Activated naive CD8-positive, alpha-beta T cell treated with anti-CD3 and anti-CD28 coated beads, Interleukin-2, amount 50 U/mL, for 16 hours (primary cell): ENCODE data around the gene TRPM1.

Experiments
- DNase-seq: peaks from one replicate; pipeline ENCODE4 v3.0.0-alpha.2; 2020; ENCODE audit warnings: low read depth, low spot score

Gene TRPM1

GRCh38 chr15:31101262-31102038, at the start of gene TRPM1:
Gene TRPM1 (minus strand): TSS chr15:31101725. CDS start chr15:31081355, 20,370 bp downstream.
- DNase-seq: no peak

GRCh38 chr15:31150732-31151231, 49.3 kb upstream of the TRPM1 start:
- DNase-seq: no peak

GRCh38 chr15:31149987-31150386, 48.5 kb upstream of the TRPM1 start:
- no peak for DNase-seq

DNA sequence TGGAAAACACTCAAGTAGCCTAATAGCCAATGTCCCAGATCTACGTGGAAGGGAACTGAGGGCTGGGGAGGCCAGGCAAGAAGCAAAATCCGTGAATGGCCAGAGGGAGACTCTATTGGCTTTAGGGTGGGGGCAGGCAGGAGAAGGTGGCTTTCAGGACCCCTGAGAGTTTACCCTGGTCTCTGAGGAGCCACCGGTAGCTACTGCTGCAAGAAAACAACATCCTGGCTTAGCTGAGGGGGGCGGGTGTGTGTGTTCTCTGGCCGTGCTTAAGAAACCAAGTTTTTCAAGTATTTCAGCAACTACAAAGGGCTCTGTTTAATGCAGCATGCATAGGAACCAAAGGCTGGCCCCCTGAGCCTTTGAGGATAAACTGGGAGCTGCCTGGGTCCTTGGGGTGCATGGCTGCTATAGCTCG, 47.6 kb upstream of the TRPM1 start:
- no peak for DNase-seq

GRCh38 chr15:31148297-31149087, 47.0 kb upstream of the TRPM1 start:
- DNase-seq: no peak

DNA sequence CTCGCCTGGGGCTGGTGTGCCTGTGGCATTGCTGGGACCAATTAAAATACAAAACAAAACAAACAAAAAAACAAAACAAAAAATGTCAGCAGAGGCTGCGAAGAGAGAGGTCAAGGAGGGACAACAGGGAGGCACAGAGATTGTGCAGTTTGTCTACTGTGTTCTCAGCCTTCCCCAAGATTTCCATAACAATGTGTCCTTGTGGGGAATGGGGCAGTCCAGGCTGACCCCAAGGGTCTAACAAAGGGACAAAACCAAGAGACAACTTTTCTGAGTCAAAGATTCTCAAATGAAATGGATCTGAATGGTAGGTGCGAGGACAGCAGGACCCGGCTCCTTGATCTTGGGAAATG, 46.4 kb upstream of the TRPM1 start:
- DNase-seq: no peak

DNA sequence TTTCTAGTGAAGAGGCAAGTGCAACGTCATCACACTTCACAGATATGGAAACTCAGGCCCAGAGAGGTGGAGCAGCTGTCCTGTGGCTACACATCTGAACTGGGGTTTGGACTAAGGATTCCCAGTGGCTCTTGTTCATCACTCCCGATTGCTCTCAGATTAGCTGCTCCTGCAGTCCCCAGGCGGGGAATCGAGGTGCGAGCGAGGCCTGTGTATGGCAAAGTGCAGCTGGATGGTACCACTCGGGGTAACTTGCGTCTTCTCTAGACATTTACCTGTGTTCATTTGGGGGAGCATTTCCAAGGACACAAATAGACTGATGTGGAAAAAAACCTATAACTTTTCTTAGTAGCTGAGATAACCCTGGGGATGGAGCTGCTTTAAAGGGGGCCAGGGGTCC, 45.9 kb upstream of the TRPM1 start:
- no peak for DNase-seq

GRCh38 chr15:31145271-31145911, 43.9 kb upstream of the TRPM1 start:
- no peak for DNase-seq

DNA sequence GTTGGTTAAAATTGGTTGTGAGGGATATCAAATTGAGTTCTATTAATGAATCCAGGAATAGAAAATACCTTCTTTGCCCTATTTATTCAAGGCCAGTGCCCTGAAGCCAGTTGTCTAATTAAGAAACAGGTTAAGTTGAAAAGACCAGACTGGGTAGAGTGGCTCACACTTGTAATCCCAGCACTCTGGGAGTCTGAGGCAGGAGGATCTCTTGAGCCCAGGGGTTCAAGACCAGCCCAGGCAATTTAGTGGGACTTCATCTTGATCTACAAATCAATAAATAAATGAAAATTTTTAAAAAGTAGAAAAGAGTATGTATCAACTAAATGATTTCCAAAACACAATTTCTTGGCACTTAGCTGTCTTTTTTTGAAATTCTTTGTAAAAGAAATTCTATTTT, 40.3 kb upstream of the TRPM1 start:
- DNase-seq: no peak

- DNase-seq: no peak
Observed at GRCh38 chr15:31136607-31137328, 35.2 kb upstream of the TRPM1 start.

GRCh38 chr15:31136016-31136415, 34.5 kb upstream of the TRPM1 start:
- no peak for DNase-seq

DNA sequence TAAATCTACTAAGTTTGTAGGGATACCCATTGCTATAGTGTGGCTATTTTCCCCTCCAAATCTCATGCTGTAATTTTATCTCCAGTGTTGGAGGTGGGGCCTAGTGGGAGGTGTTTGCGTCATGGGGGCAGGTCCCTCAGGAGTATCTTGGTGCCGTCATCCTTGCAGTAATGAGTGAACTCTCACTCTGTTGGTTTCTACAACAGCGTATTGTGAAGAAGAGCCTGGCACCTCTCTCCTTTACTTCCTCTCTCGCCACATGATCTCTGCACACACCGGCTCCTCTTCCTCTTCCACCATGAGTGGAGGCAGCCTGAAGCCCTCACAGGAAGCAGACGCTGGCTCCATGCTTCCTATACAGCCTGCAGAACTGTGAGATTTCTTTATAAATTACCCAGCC, 34.0 kb upstream of the TRPM1 start:
- no peak for DNase-seq

DNA sequence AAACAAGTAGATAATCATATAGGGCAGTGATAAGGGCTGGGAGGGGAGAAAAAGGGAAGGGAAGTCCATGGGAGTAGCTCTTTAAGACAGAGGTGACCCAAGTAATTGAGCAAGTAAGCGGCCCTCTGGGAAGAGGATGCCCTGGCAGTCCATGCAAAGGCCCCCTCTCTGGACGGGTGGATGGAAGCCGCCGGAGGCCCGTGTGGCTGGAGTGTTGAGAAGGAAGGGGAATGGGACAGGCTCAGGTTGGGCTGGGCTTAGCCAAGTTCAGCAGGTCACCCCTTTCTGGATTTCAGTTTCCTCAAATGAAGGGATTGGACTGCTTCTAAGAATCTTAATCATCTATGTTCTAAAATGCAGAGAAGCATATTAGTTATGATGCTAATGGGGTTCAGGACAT, 32.4 kb upstream of the TRPM1 start:
- DNase-seq: no peak

DNA sequence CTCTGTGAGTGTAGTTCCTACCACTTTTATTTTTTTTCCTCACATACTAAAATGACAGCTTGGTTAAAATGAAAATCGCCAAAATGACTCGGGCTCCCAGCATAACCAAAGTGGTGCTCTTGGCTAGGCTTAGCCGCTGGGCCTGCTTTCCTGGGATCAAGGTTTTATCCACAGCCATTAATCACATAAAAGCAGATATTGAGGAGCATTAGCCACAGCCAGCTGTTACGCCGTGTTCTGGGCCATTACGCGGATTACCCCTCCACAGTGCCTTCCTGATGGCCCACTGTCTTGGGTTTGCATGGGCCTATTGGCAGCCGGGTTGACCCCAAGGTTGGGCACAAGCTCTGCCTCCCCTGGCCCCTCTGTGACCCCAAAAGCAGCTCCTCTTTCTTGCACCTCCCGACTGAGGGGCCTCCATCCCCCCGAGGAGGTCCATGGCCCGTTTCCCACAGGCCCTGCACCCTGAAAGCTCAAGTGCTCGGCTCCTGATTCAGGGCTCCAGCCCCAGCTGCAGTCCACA, 30.4 kb upstream of the TRPM1 start:
- DNase-seq: no peak

DNA sequence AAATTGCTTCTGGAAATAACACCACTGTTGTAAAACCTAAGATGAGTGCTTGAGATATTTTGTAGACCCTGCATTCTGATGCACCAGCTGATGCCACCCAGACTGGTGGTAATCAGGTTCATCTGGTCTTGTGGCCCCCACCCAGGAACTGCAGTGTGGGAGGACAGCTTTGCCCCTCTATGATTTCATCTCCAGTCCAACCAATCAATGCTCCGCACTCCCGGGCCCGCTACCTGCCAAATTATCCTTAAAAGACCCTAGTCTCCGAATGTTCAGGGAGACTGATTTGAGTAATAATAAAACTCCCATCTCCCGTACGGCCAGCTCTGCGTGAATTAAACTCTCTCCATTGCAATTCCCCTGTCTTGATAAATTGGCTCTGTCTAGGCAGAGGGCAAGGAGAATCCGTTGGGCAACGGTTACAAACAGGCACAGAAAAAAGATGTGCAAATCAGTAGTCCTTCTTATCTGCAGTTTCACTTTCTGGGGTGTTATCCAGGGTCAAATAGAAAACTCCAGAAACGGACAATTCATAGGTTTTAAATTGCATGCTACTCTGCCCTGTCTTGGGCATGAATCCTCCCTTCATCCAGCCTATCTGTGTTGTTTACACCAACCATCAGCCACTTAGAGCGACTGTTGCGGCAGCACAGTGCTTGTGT, 29.2 kb upstream of the TRPM1 start:
- DNase-seq: no peak

DNA sequence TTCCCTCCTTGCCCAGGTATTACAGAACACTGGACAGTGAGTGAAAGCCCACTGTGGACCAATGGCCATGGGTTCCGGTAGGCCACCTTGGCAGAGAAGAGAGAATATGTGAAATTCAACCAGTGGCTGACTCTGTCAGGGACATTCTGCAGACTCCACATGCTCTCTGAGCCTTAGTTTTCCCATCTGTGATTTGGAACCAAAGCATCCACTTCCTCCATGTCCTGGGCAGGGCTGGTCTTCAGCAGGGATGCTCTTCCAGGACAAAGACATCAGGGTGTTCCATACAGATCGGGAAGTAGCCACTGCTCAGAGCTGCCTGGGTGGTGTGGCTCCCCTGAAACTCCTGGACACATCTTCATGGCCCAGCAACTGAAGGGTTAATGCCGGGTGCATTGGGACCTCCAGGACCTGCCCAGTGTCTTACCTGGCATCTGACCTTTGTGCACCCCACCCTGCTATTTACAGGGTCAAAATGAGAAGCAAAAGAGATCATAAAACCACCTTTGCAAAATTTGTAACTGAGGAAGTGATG, 28.3 kb upstream of the TRPM1 start:
- DNase-seq: no peak

GRCh38 chr15:31128919-31129768, 27.6 kb upstream of the TRPM1 start:
- peak; percentile 48 for DNase-seq

GRCh38 chr15:31128477-31128876, 27.0 kb upstream of the TRPM1 start:
- DNase-seq: no peak

DNA sequence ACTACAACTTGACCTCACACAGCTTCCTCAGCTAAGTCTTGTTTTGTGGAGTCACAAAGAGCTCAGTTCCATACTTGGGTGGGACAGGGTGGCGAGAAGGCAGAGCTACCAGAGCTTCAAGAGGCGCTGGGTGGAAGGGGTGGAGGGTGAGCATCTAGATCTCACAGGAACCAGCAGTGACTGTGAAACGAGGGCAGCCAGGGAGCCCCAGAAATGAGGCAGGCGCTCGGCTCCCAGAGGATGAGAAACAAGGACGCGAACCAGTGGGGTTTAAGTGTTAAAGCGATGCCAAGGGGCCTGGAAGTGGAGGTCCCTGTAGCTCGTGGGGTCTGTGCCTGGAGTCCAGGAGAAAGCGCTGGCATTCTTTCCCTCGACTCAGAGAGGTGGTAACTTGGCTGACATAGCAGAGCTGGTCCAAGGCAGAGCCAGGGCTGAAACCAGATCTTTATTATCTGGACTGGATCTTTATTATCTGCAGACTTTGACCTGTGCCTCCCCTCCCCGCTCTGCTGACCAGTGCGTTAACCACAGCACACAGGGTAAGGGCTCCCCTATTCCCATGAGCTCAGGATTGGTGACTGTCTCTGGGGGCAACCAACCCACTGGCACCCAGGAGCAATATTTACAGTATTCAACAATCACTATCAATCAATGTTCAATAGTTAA, 26.2 kb upstream of the TRPM1 start:
- DNase-seq: no peak
